ENCODE data around the gene NIPAL1.

- no peak for TF ChIP-seq CTCF (conservative IDR thresholded peaks at IDR 0.05 in 1 of 2, IDR thresholded peaks at IDR 0.05 in 1 of 2; ENCODE audit: extremely low read depth in 1 of 2, insufficient read depth in 1 of 2, low read depth in 1 of 2, low read length in 2 of 2)
- no peak for TF ChIP-seq EZH2 (IDR thresholded peaks at IDR 0.05; ENCODE audit: borderline replicate concordance, low read length)
Measured at GRCh38 chr4:48027653-48028052, 11.1 kb downstream of the NIPAL1 start.

Measured in mammary epithelial cell (primary cell).